Measurements from ENCODE around the gene EPB41L2.

EPB41L2 gene

DNA sequence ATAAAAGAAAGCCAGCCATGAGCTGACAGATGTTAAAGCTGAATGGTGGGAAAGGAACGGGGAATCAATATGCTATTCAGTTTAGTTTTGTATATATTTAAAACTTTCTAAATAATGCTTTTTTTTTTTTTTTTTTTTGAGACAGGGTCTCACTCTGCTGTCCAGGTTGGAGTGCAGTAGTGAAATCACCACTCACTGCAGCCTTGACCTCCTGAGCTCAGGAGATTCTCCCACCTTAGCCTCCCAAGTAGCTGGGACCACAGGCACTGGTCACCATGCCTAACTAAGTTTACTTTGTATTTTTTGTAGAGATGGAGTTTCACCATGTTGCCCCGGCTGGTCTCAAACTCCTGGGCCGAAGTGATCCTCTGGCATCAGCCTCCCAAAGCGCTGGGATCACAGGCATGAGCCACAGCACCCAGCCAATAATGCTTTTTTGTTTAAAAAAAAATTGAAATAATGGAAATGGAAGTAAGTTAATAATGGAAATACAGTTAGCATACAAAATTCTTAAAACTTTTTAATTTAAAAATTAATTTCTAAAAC is 19.1 kb downstream of the EPB41L2 start:
- TF ChIP-seq, protein P1, sequence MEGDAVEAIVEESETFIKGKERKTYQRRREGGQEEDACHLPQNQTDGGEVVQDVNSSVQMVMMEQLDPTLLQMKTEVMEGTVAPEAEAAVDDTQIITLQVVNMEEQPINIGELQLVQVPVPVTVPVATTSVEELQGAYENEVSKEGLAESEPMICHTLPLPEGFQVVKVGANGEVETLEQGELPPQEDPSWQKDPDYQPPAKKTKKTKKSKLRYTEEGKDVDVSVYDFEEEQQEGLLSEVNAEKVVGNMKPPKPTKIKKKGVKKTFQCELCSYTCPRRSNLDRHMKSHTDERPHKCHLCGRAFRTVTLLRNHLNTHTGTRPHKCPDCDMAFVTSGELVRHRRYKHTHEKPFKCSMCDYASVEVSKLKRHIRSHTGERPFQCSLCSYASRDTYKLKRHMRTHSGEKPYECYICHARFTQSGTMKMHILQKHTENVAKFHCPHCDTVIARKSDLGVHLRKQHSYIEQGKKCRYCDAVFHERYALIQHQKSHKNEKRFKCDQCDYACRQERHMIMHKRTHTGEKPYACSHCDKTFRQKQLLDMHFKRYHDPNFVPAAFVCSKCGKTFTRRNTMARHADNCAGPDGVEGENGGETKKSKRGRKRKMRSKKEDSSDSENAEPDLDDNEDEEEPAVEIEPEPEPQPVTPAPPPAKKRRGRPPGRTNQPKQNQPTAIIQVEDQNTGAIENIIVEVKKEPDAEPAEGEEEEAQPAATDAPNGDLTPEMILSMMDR (conservative IDR thresholded peaks at IDR 0.05; ENCODE audit: low read depth, low read length), result no peak
- H4K20me1 ChIP-seq (ENCODE audit: insufficient read depth), result no peaks in the 10 kb centered on the region
- no peak overlapping the region for H3K27ac ChIP-seq
- no peaks in the 10 kb centered on the region for H3K36me3 ChIP-seq (ENCODE audit: insufficient read depth)
- no peak overlapping the region for H3K9ac ChIP-seq
- H3K4me1 ChIP-seq (ENCODE audit: low read depth, poor library complexity, severe bottlenecking), result no peaks in the 10 kb centered on the region
- H3K4me3 ChIP-seq (IDR thresholded peaks at IDR 0.05; ENCODE audit: insufficient read depth, low read depth, low read length), result no peak overlapping the region
- no peak overlapping the region for H3K4me2 ChIP-seq
- H2AFZ ChIP-seq (ENCODE audit: low read depth), result no peak overlapping the region
- no peaks in the 10 kb centered on the region for H3K27me3 ChIP-seq (ENCODE audit: insufficient read depth, low read depth)
- H3K79me2 ChIP-seq (ENCODE audit: insufficient read depth, low read depth), result peaks cover 3% of the 10 kb centered on the region

DNA sequence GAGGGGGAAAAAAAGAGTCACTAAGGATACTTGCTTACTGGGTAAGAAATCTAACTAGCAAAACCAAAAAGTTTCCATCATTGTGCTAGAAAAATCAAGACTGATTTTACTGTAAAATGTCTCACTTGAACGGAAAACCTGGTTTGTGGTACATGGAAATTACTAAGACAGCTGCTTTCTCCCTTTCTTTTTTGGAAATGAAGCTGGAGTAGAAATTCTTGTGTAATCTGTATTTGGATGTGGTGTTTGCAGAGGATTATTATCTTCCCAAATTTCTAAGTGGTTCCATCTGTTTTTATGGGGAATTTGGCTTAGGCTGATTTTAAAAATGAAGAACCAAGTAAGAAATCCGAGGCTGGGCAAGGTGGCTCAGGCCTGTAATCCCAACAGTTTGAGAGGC is 20.4 kb downstream of the EPB41L2 start:
- H3K27me3 ChIP-seq (ENCODE audit: insufficient read depth, low read depth), result no peaks in the 10 kb centered on the region
- no peaks in the 10 kb centered on the region for H4K20me1 ChIP-seq (ENCODE audit: insufficient read depth)
- no peak overlapping the region for H3K9ac ChIP-seq
- no peak overlapping the region for H3K27ac ChIP-seq
- no peaks in the 10 kb centered on the region for H3K4me1 ChIP-seq (ENCODE audit: low read depth, poor library complexity, severe bottlenecking)
- no peak overlapping the region for H3K4me2 ChIP-seq
- no peaks in the 10 kb centered on the region for H3K36me3 ChIP-seq (ENCODE audit: insufficient read depth)
- peaks cover 8% of the 10 kb centered on the region for H3K79me2 ChIP-seq (ENCODE audit: insufficient read depth, low read depth)
- TF ChIP-seq, protein P1 (conservative IDR thresholded peaks at IDR 0.05; ENCODE audit: low read depth, low read length), result no peak
- no peak overlapping the region for H2AFZ ChIP-seq (ENCODE audit: low read depth)
- H3K4me3 ChIP-seq (IDR thresholded peaks at IDR 0.05; ENCODE audit: insufficient read depth, low read depth, low read length), result no peak overlapping the region

- no peaks in the 10 kb centered on the region for H3K4me1 ChIP-seq (ENCODE audit: low read depth, poor library complexity, severe bottlenecking)
- no peaks in the 10 kb centered on the region for H3K27me3 ChIP-seq (ENCODE audit: insufficient read depth, low read depth)
- H3K4me3 ChIP-seq (IDR thresholded peaks at IDR 0.05; ENCODE audit: insufficient read depth, low read depth, low read length), result no peak overlapping the region
- H3K4me2 ChIP-seq, result no peak overlapping the region
- no peaks in the 10 kb centered on the region for H4K20me1 ChIP-seq (ENCODE audit: insufficient read depth)
- H3K9ac ChIP-seq, result no peak overlapping the region
- H3K79me2 ChIP-seq (ENCODE audit: insufficient read depth, low read depth), result peaks cover 8% of the 10 kb centered on the region
- H3K36me3 ChIP-seq (ENCODE audit: insufficient read depth), result no peaks in the 10 kb centered on the region
- TF ChIP-seq, protein P1 (conservative IDR thresholded peaks at IDR 0.05; ENCODE audit: low read depth, low read length), result no peak
- no peak overlapping the region for H2AFZ ChIP-seq (ENCODE audit: low read depth)
- no peak overlapping the region for H3K27ac ChIP-seq
Measured at GRCh38 chr6:131041814-131042213, 21.2 kb downstream of the EPB41L2 start.

DNA sequence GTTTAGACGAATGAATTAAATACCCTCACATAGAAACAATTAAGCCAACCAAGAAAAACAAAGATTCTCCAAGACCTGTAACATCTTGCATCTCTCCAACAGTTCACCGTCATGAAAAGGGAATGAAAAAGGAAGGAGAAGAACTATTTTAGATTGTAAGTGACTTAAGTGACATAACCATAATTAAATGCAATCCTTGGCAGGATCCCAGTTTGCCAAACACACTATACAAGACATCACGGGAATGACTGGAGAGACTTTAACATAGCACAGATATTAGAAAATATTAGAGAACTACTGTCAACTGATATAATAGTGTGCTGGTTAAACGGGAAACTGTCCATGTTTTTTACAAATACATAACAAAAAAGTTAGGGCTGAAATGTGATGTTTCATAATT is 22.2 kb downstream of the EPB41L2 start:
- H3K4me3 ChIP-seq (IDR thresholded peaks at IDR 0.05; ENCODE audit: insufficient read depth, low read depth, low read length), result no peak overlapping the region
- H3K4me1 ChIP-seq (ENCODE audit: low read depth, poor library complexity, severe bottlenecking), result no peaks in the 10 kb centered on the region
- no peak overlapping the region for H3K9ac ChIP-seq
- no peaks in the 10 kb centered on the region for H4K20me1 ChIP-seq (ENCODE audit: insufficient read depth)
- no peaks in the 10 kb centered on the region for H3K27me3 ChIP-seq (ENCODE audit: insufficient read depth, low read depth)
- TF ChIP-seq, protein P1 (conservative IDR thresholded peaks at IDR 0.05; ENCODE audit: low read depth, low read length), result no peak
- peaks cover 10% of the 10 kb centered on the region for H3K79me2 ChIP-seq (ENCODE audit: insufficient read depth, low read depth)
- no peak overlapping the region for H2AFZ ChIP-seq (ENCODE audit: low read depth)
- H3K4me2 ChIP-seq, result no peak overlapping the region
- H3K27ac ChIP-seq, result no peak overlapping the region
- H3K36me3 ChIP-seq (ENCODE audit: insufficient read depth), result no peaks in the 10 kb centered on the region

All from KMS-11 (cell line).